Panc1 (cell line): ENCODE results near the gene PCSK5. TPM values are rescaled to one million over a fixed set of nuclear protein-coding genes. Genes with fewer than 3 reads are reported as not detected.

ENCODE experiments used
- ATAC-seq: fragments of 200-7000 bp; cut with Tn5 transposase; 2 replicates; pipeline ENCODE4 v1.9.1; 2020; ENCODE audit warnings: mild to moderate bottlenecking, moderate library complexity
- BruUV-seq: library from RNA; stranded (reverse); fragments of 400-500 nt; replicated peaks from 2 replicates; lab custom pipeline; 2021; lab: Mats Ljungman, UMichigan
- CTCF ChIA-PET: fragments of 300-600 bp; sonication (Branson Sonifier 250); formaldehyde crosslinking; loops from one replicate; lab custom pipeline; 2022; ENCODE audit warnings: antibody characterized with exemption; lab: Charles Lee
- POLR2A ChIA-PET: fragments of 300-600 bp; sonication (Branson Sonifier 250); formaldehyde crosslinking; loops from one replicate; lab custom pipeline; 2022; ENCODE audit warnings: antibody characterized with exemption; lab: Charles Lee
- DNase-seq: peaks from one replicate; pipeline ENCODE4 v3.0.0-alpha.2; 2010; ENCODE audit warnings: low read depth, low spot score
- H3K27ac ChIP-seq: 2 replicates; pipeline ENCODE4 v1.5.1; 2011; ENCODE audit warnings: mild to moderate bottlenecking, low read length, inconsistent platforms
- H3K27me3 ChIP-seq: fragments of 200-500 bp; sonication (Bioruptor generic); 2 replicates; pipeline ENCODE4 v1.6.0; 2014; ENCODE audit warnings: low read length, inconsistent platforms; ENCODE audit not compliant: control insufficient read depth, insufficient read depth
- H3K36me3 ChIP-seq: fragments of 200-500 bp; sonication (Bioruptor generic); 2 replicates; pipeline ENCODE4 v1.5.1; 2014; ENCODE audit warnings: inconsistent platforms, mild to moderate bottlenecking, low read length, moderate library complexity; ENCODE audit not compliant: control insufficient read depth, insufficient read depth
- H3K4me1 ChIP-seq: 2 replicates; pipeline ENCODE4 v1.5.1; 2011; ENCODE audit warnings: inconsistent platforms, mild to moderate bottlenecking, low read length, moderate library complexity; ENCODE audit not compliant: control insufficient read depth, insufficient read depth
- H3K4me3 ChIP-seq, 2 experiments: 2 replicates each; pipeline ENCODE4 v1.5.1; 2011 to 2012; ENCODE audit warnings: low read depth in 2 of 2, low read length in 2 of 2, mild to moderate bottlenecking in 2 of 2, inconsistent platforms in 1 of 2, moderate library complexity in 1 of 2
- H3K9me3 ChIP-seq: fragments of 200-500 bp; sonication (Bioruptor generic); 2 replicates; pipeline ENCODE4 v1.5.1; 2014; ENCODE audit warnings: low read depth, mild to moderate bottlenecking, inconsistent platforms, low read length, moderate library complexity; ENCODE audit not compliant: control insufficient read depth, insufficient read depth
- POLR2AphosphoS5 ChIP-seq: IDR thresholded peaks from 2 replicates; pipeline ENCODE4 v1.6.1; 2012; ENCODE audit warnings: mild to moderate bottlenecking, low read depth, low read length, moderate library complexity
- SIN3A ChIP-seq: IDR thresholded peaks from 2 replicates; pipeline ENCODE4 v1.6.1; 2012; ENCODE audit warnings: low read depth, mild to moderate bottlenecking, low read length, moderate library complexity, borderline replicate concordance; ENCODE audit not compliant: insufficient read depth
- TCF7L2 ChIP-seq: IDR thresholded peaks from 2 replicates; pipeline ENCODE4 v1.6.1; 2011; ENCODE audit warnings: mild to moderate bottlenecking, low read depth, low read length, inconsistent platforms
- in situ Hi-C: cut with HindIII; loops from 2 replicates; pipeline ENCODE4 v1.10.0; 2016; ENCODE audit warnings: low sequenced_read_pairs, low pct_unique_long_range_greater_than_20kb
- intact Hi-C: fragments of 100-400 bp; cut with micrococcal nuclease; formaldehyde crosslinking; loops from one replicate; pipeline ENCODE4 v1.10.0; 2022; ENCODE audit not compliant: unreplicated experiment
- total RNA-seq: library from RNA; stranded (reverse); gene quantifications from one replicate; pipeline ENCODE4 v1.2.1, GENCODE V29; 2021; ENCODE audit not compliant: unreplicated experiment
- TF ChIP-seq, protein P1 (sequence below), 2 experiments: IDR thresholded peaks; 2 replicates each; pipeline ENCODE4 v1.6.1; 2011 to 2012; ENCODE audit warnings: low read depth in 2 of 2, control low read depth in 1 of 2, low read length in 1 of 2, mild to moderate bottlenecking in 1 of 2, moderate library complexity in 1 of 2; ENCODE audit not compliant: insufficient read depth in 1 of 2
- TF ChIP-seq, protein P2 (sequence below): fragments of 450-650 bp; IDR thresholded peaks from 2 replicates; pipeline ENCODE4 v1.5.1; 2017; ENCODE audit warnings: mild to moderate bottlenecking

PCSK5 gene
- total RNA-seq, 1 experiment from 2014 or later: 0.21 TPM

DNA sequence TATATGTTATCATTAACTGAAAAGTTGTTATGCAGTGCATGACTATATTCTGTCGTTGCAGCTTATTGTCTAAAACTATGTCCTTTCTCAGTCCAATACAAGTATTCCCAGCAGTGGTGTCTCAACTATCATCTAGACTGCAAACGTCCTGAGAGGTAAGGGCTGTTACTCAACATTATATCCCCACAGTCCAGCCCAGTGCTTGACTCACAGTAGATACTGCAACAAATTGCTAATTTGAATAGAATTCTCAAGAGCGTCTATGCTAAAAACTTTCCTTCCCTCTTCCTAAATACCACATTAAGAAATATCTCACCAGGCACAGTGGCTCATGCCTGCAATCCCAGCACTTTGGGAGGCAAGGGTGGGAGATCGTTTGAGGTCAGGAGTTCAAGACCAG lies 37.7 kb upstream of the PCSK5 start:
- no peak for ATAC-seq
- CTCF ChIA-PET: no interaction called here
- POLR2A ChIA-PET: no interaction called here

DNA sequence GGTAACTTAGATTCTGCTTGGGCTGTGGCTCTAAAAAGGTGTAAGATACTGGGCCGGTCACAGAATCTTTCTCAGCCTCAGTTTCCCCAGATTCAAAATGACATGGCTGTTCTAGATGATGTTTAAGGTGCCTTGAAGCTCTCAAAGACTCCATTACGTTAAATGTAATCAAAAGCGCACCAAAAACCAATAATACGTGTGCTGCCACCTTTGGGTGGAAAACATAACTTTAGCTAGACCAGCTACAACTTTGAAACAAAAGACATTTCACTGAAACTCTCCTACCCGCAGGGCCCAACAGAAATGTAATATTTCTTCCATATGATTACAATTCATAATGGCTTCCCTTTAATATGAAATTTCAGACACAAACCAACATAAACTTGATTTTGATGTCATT lies 35.0 kb upstream of the PCSK5 start:
- in situ Hi-C loops: no loop called here
- ChIA-PET CTCF (interaction anchor here (0.6 kb wide), 1 partner anchor 590 kb away, joined by 3 read pairs; no protein-coding TSS in a partner anchor), POLR2A (no interaction called here)
- no TSS peak for BruUV-seq
- DNase-seq (no peak), ATAC-seq (no peak)
- Histone ChIP-seq H3K4me3 (no peak overlapping the region), H3K27me3 (no peaks in the 10 kb centered on the region), H3K4me1 (no peaks in the 10 kb centered on the region), H3K27ac (no peak overlapping the region), H3K36me3 (no peaks in the 10 kb centered on the region), H3K9me3 (no peaks in the 10 kb centered on the region)
- TF ChIP-seq, protein P1, sequence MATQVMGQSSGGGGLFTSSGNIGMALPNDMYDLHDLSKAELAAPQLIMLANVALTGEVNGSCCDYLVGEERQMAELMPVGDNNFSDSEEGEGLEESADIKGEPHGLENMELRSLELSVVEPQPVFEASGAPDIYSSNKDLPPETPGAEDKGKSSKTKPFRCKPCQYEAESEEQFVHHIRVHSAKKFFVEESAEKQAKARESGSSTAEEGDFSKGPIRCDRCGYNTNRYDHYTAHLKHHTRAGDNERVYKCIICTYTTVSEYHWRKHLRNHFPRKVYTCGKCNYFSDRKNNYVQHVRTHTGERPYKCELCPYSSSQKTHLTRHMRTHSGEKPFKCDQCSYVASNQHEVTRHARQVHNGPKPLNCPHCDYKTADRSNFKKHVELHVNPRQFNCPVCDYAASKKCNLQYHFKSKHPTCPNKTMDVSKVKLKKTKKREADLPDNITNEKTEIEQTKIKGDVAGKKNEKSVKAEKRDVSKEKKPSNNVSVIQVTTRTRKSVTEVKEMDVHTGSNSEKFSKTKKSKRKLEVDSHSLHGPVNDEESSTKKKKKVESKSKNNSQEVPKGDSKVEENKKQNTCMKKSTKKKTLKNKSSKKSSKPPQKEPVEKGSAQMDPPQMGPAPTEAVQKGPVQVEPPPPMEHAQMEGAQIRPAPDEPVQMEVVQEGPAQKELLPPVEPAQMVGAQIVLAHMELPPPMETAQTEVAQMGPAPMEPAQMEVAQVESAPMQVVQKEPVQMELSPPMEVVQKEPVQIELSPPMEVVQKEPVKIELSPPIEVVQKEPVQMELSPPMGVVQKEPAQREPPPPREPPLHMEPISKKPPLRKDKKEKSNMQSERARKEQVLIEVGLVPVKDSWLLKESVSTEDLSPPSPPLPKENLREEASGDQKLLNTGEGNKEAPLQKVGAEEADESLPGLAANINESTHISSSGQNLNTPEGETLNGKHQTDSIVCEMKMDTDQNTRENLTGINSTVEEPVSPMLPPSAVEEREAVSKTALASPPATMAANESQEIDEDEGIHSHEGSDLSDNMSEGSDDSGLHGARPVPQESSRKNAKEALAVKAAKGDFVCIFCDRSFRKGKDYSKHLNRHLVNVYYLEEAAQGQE (IDR thresholded peaks at IDR 0.05; ENCODE audit: insufficient read depth in 1 of 2, low read depth in 2 of 2, low read length in 1 of 2): no peak
- TF ChIP-seq, protein P2, sequence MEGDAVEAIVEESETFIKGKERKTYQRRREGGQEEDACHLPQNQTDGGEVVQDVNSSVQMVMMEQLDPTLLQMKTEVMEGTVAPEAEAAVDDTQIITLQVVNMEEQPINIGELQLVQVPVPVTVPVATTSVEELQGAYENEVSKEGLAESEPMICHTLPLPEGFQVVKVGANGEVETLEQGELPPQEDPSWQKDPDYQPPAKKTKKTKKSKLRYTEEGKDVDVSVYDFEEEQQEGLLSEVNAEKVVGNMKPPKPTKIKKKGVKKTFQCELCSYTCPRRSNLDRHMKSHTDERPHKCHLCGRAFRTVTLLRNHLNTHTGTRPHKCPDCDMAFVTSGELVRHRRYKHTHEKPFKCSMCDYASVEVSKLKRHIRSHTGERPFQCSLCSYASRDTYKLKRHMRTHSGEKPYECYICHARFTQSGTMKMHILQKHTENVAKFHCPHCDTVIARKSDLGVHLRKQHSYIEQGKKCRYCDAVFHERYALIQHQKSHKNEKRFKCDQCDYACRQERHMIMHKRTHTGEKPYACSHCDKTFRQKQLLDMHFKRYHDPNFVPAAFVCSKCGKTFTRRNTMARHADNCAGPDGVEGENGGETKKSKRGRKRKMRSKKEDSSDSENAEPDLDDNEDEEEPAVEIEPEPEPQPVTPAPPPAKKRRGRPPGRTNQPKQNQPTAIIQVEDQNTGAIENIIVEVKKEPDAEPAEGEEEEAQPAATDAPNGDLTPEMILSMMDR: peak; percentile 33
- intact Hi-C loops: no loop called here

More for the DNA sequence above, 37.7 kb upstream of the PCSK5 start:
- Histone ChIP-seq H3K36me3 (no peaks in the 10 kb centered on the region), H3K27ac (no peak overlapping the region), H3K4me3 (no peak overlapping the region), H3K9me3 (no peaks in the 10 kb centered on the region), H3K4me1 (no peaks in the 10 kb centered on the region), H3K27me3 (no peaks in the 10 kb centered on the region)
- intact Hi-C loops (no loop called here), in situ Hi-C loops (no loop called here)
- TF ChIP-seq SIN3A (no peak), TCF7L2 (no peak), POLR2AphosphoS5 (no peak)
- TF ChIP-seq, protein P1 (IDR thresholded peaks at IDR 0.05; ENCODE audit: insufficient read depth in 1 of 2, low read depth in 2 of 2, low read length in 1 of 2): no peak
- TF ChIP-seq, protein P2: no peak
- DNase-seq: no peak
- no TSS peak for BruUV-seq
